Neural crest cell (in vitro differentiated cells): ENCODE results near the gene DDC. TPM values are rescaled to one million over a fixed set of nuclear protein-coding genes. Genes with fewer than 3 reads are reported as not detected.

Experiments
- DNase-seq: peaks from one replicate; pipeline ENCODE4 v3.0.0; 2021; ENCODE audit warnings: low read depth, mixed read lengths, low spot score
- H3K27ac Mint-ChIP-seq: one replicate; pipeline ENCODE4 v1.8.0; 2021; ENCODE audit warnings: mild to moderate bottlenecking, mixed read lengths; ENCODE audit not compliant: unreplicated experiment
- H3K27me3 Mint-ChIP-seq: 2 replicates; pipeline ENCODE4 v1.8.0; 2021; ENCODE audit warnings: low read depth, mild to moderate bottlenecking, mixed read lengths
- H3K36me3 Mint-ChIP-seq: 2 replicates; pipeline ENCODE4 v1.8.0; 2021; ENCODE audit warnings: low read depth, mild to moderate bottlenecking, mixed read lengths
- H3K4me1 Mint-ChIP-seq: 2 replicates; pipeline ENCODE4 v1.8.0; 2021; ENCODE audit warnings: mixed read lengths
- H3K4me3 Mint-ChIP-seq: one replicate; pipeline ENCODE4 v1.8.0; 2021; ENCODE audit warnings: mild to moderate bottlenecking, mixed read lengths
- H3K9me3 Mint-ChIP-seq: 2 replicates; pipeline ENCODE4 v1.8.0; 2021; ENCODE audit warnings: mixed read lengths
- CTCF ChIP-seq: fragments of 200-600 bp; sonication (generic); conservative IDR thresholded peaks from 2 replicates; pipeline ENCODE4 v1.5.0; 2021; ENCODE audit warnings: antibody characterized with exemption, mild to moderate bottlenecking
- total RNA-seq: library from RNA; stranded (reverse); gene quantifications from 2 replicates; pipeline ENCODE4 v1.2.1, GENCODE V29; 2021

DDC gene
- total RNA-seq, 1 donor from 2014 or later: 1.0 TPM

- no peak for DNase-seq
- H3K9me3 Mint-ChIP-seq: no peaks in the 10 kb centered on the region
- H3K4me1 Mint-ChIP-seq: no peaks in the 10 kb centered on the region
- H3K27me3 Mint-ChIP-seq: no peaks in the 10 kb centered on the region
- no peak overlapping the region for H3K4me3 Mint-ChIP-seq
- peak overlapping the region; percentile 5 for H3K27ac Mint-ChIP-seq
- no peak for TF ChIP-seq CTCF
- H3K36me3 Mint-ChIP-seq: peaks cover 17% of the 10 kb centered on the region
Observed at GRCh38 chr7:50607524-50608125, 42.4 kb upstream of the DDC start.

- peaks cover 15% of the 10 kb centered on the region for H3K36me3 Mint-ChIP-seq
- H3K27ac Mint-ChIP-seq: peak overlapping the region; percentile 23
- no peak overlapping the region for H3K4me3 Mint-ChIP-seq
- H3K27me3 Mint-ChIP-seq: no peaks in the 10 kb centered on the region
- DNase-seq: no peak
- peaks cover 10% of the 10 kb centered on the region for H3K4me1 Mint-ChIP-seq
- no peaks in the 10 kb centered on the region for H3K9me3 Mint-ChIP-seq
- no peak for TF ChIP-seq CTCF
Observed at GRCh38 chr7:50605059-50605458, 39.9 kb upstream of the DDC start.

- peaks cover 19% of the 10 kb centered on the region for H3K36me3 Mint-ChIP-seq
- peaks cover 10% of the 10 kb centered on the region for H3K4me1 Mint-ChIP-seq
- no peaks in the 10 kb centered on the region for H3K9me3 Mint-ChIP-seq
- H3K27me3 Mint-ChIP-seq: no peaks in the 10 kb centered on the region
- H3K27ac Mint-ChIP-seq: no peak overlapping the region
- TF ChIP-seq CTCF: no peak
- H3K4me3 Mint-ChIP-seq: no peak overlapping the region
- DNase-seq: no peak
Observed at GRCh38 chr7:50603287-50603686, 38.1 kb upstream of the DDC start.

GRCh38 chr7:50599385-50599784 is 34.2 kb upstream of the DDC start:
- Mint-ChIP-seq H3K27me3 (no peaks in the 10 kb centered on the region), H3K4me3 (no peak overlapping the region), H3K27ac (no peak overlapping the region), H3K36me3 (peaks cover 24% of the 10 kb centered on the region), H3K4me1 (peaks cover 18% of the 10 kb centered on the region), H3K9me3 (no peaks in the 10 kb centered on the region)
- DNase-seq: no peak
- no peak for TF ChIP-seq CTCF

GRCh38 chr7:50598460-50599343 is 33.5 kb upstream of the DDC start:
- H3K4me3 Mint-ChIP-seq: peak overlapping the region; percentile 7
- peaks cover 24% of the 10 kb centered on the region for H3K36me3 Mint-ChIP-seq
- H3K27me3 Mint-ChIP-seq: no peaks in the 10 kb centered on the region
- no peak for DNase-seq
- no peaks in the 10 kb centered on the region for H3K9me3 Mint-ChIP-seq
- peaks cover 18% of the 10 kb centered on the region for H3K4me1 Mint-ChIP-seq
- H3K27ac Mint-ChIP-seq: peak overlapping the region; percentile 58
- TF ChIP-seq CTCF: no peak
